Mammary epithelial cell (primary cell): ENCODE data around the gene LAIR2.

ENCODE experiments used
- EZH2 ChIP-seq: IDR thresholded peaks from 2 replicates; pipeline ENCODE4 v1.6.1; 2012; ENCODE audit warnings: low read length, inconsistent platforms, borderline replicate concordance
- TF ChIP-seq, protein P1 (sequence below), 2 donors: IDR thresholded peaks in 1 of 2; conservative IDR thresholded peaks in 1 of 2; 2 replicates each; pipeline ENCODE4 v1.5.1; 2011 to 2012; ENCODE audit warnings: inconsistent platforms in 2 of 2, low read length in 2 of 2, mild to moderate bottlenecking in 2 of 2, control low read depth in 1 of 2, low read depth in 1 of 2; ENCODE audit not compliant: insufficient read depth in 1 of 2; ENCODE audit errors: extremely low read depth in 1 of 2

DNA sequence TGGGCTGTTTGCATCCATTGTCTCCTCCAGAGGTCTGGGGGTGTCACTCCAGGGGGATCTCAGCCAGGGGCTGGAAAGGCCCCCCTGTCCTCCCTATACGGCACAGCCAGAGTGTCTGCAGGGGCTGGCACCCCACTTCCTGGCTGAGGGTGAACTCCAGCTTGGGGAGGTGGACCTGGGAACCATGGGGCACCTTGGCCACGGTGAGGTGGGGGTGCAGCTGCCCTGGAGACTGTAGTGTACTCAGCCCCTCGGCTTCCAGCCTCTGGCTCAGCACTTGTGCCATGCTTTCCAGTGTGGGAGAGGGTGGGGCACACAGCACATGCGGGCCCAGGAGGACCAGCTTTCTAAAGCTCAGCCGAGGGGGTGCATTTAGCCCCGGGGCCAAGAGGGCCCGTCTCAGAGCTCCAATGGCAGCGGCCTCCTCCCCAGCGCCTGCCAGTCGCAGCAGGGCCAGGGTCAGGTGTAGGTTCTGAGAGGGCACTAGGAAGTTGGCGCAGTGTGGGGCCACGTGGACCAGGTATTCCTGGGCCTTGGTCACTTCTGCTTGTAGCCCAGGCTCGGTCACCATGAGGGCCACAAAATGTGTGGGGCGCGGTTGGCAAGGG, 40.5 kb upstream of the LAIR2 start:
- TF ChIP-seq, protein P1, sequence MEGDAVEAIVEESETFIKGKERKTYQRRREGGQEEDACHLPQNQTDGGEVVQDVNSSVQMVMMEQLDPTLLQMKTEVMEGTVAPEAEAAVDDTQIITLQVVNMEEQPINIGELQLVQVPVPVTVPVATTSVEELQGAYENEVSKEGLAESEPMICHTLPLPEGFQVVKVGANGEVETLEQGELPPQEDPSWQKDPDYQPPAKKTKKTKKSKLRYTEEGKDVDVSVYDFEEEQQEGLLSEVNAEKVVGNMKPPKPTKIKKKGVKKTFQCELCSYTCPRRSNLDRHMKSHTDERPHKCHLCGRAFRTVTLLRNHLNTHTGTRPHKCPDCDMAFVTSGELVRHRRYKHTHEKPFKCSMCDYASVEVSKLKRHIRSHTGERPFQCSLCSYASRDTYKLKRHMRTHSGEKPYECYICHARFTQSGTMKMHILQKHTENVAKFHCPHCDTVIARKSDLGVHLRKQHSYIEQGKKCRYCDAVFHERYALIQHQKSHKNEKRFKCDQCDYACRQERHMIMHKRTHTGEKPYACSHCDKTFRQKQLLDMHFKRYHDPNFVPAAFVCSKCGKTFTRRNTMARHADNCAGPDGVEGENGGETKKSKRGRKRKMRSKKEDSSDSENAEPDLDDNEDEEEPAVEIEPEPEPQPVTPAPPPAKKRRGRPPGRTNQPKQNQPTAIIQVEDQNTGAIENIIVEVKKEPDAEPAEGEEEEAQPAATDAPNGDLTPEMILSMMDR (conservative IDR thresholded peaks at IDR 0.05 in 1 of 2, IDR thresholded peaks at IDR 0.05 in 1 of 2; ENCODE audit: extremely low read depth in 1 of 2, insufficient read depth in 1 of 2, low read depth in 1 of 2, low read length in 2 of 2): no peak
- TF ChIP-seq EZH2: no peak
